Mesenchymal stem cell (in vitro differentiated cells and primary cell): Measurements from ENCODE around the gene ERC2. TPM values are rescaled to one million over a fixed set of nuclear protein-coding genes. Genes with fewer than 3 reads are reported as not detected.

Source experiments
- small RNA-seq: library from polyadenylated mRNA; stranded (forward); fragments of <200 nt; extraction: miRNeasy Mini kit (QIAGEN cat#:217004); gene quantifications from one replicate; pipeline ENCODE3, GENCODE V24; 2013; ENCODE audit warnings: low read depth

Gene ERC2

Small RNA genes lying within 50 kb of the gene (small RNA-seq; reads per million reads assigned to genes)
- gene MIR3938, result 1.2 reads per million
- gene RNA5SP133, result not detected
